ENCODE data around the gene TTC39C. TPM values are rescaled to one million over a fixed set of nuclear protein-coding genes. Genes with fewer than 3 reads are reported as not detected.

Gene TTC39C
- polyA plus RNA-seq, 3 donors: 4.3 to 29.5 (median 8.3) TPM

DNA sequence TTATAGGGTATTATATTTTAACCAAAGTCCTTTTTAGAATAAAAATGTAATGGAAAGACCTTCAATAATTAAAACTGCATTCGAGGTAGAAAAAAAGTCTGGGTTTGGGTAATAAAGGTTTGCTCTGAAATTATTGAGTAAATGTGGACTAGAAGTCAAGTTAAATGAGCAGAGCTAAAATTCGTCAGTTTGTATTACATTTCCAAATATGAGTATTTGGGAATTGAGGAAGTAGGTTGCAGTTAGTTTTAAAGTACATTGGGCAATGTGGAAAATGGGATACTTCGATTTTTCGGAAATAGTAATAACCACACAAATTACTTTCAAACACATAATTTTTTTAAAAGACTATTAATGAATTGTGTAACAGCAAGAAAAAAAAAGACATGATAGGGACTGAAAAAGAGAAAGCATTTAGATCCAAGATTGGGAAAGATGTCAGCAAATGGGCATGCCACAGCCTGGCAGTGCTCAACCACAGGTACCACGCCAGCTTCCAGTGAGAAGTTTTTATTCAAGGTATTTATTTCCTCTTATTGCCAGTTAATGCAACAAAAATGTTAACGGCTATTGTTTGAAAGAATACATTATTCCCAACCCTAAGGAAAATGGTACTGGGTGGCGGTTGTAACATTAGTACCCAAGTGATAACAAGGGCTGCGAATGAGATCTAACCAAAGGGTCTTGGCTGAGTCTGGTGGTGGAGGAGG, 50.0 kb downstream of the TTC39C start:
- H3K4me2 ChIP-seq (replicated peaks; ENCODE audit: extremely low read depth, low read length, poor library complexity, severe bottlenecking): no peak overlapping the region
- Mint-ChIP-seq H3K27ac (peak overlapping the region in 2 of 7 donors; percentile 6 to 59), H3K4me1 (peaks cover 48% of the 10 kb centered on the region), H3K9me3 (no peaks in the 10 kb centered on the region), H3K4me3 (no peak overlapping the region), H3K36me3 (peaks cover 21 to 31% of the 10 kb centered on the region in 2 donors), H3K27me3 (ENCODE audit: low read depth in 3 of 3) (no peaks in the 10 kb centered on the region)
- H2AFZ ChIP-seq (ENCODE audit: insufficient read depth, low read depth, low read length, poor library complexity, severe bottlenecking): no peak overlapping the region
- H3K27me3 ChIP-seq (ENCODE audit: control insufficient read depth in 2 of 2, insufficient read depth in 2 of 2, low read length in 2 of 2): no peaks in the 10 kb centered on the region
- peaks cover 26 to 38% of the 10 kb centered on the region in 2 donors for H3K36me3 ChIP-seq (replicated peaks in 1 of 2; ENCODE audit: control insufficient read depth in 1 of 2, insufficient read depth in 2 of 2, low read length in 2 of 2)
- intact Hi-C loops (cut with micrococcal nuclease): no loop called here
- H3K9ac ChIP-seq (ENCODE audit: insufficient read depth, low read length, poor library complexity, severe bottlenecking): no peak overlapping the region
- no peak overlapping the region for H3K4me3 ChIP-seq (replicated peaks in 1 of 3; ENCODE audit: low read depth in 2 of 3, low read length in 3 of 3)
- TF ChIP-seq, protein P1, sequence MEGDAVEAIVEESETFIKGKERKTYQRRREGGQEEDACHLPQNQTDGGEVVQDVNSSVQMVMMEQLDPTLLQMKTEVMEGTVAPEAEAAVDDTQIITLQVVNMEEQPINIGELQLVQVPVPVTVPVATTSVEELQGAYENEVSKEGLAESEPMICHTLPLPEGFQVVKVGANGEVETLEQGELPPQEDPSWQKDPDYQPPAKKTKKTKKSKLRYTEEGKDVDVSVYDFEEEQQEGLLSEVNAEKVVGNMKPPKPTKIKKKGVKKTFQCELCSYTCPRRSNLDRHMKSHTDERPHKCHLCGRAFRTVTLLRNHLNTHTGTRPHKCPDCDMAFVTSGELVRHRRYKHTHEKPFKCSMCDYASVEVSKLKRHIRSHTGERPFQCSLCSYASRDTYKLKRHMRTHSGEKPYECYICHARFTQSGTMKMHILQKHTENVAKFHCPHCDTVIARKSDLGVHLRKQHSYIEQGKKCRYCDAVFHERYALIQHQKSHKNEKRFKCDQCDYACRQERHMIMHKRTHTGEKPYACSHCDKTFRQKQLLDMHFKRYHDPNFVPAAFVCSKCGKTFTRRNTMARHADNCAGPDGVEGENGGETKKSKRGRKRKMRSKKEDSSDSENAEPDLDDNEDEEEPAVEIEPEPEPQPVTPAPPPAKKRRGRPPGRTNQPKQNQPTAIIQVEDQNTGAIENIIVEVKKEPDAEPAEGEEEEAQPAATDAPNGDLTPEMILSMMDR (IDR thresholded peaks at IDR 0.05): no peak
- DNase-seq: peak in 1 of 3 donors; percentile 30
- H3K27ac ChIP-seq (ENCODE audit: low read depth in 1 of 2, low read length in 2 of 2): no peak overlapping the region
- H4K20me1 ChIP-seq (ENCODE audit: insufficient read depth, low read length): peaks cover 51% of the 10 kb centered on the region
- H3K4me1 ChIP-seq (ENCODE audit: control insufficient read depth in 1 of 2, insufficient read depth in 2 of 2, low read length in 2 of 2): peaks cover 23 to 41% of the 10 kb centered on the region in 2 donors
- H3K9me3 ChIP-seq (replicated peaks in 1 of 2; ENCODE audit: control insufficient read depth in 1 of 2, insufficient read depth in 1 of 2, low read length in 2 of 2): no peaks in the 10 kb centered on the region
- 92% methylated on average over 2 of the region's 8 CpGs for WGBS (ENCODE audit: insufficient coverage)
- H3K79me2 ChIP-seq (ENCODE audit: insufficient read depth, low read length): peaks cover 80% of the 10 kb centered on the region

DNA sequence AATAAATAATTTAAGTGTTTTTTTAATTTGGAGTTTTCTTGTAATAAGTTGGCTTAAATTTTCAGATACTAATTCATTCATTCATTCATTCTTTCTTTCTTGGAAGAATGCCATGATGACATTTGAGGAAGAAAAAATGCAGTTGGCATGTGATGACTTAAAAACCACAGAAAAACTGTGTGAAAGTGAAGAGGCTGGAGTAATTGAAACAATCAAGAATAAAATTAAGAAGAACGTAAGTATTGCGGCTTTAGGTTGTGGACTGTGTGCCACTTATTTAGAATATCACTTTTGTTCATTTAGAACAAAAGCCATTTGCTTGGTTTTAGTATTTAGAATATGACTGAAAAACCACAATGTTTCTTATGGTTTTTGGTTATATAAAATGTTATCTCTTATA, 51.4 kb downstream of the TTC39C start:
- Mint-ChIP-seq H3K4me3 (no peak overlapping the region), H3K9me3 (no peaks in the 10 kb centered on the region), H3K4me1 (peaks cover 43% of the 10 kb centered on the region), H3K27ac (no peak overlapping the region), H3K36me3 (peaks cover 31 to 37% of the 10 kb centered on the region in 2 donors), H3K27me3 (ENCODE audit: low read depth in 3 of 3) (no peaks in the 10 kb centered on the region)
- DNase-seq: no peak
- TF ChIP-seq, protein P1 (IDR thresholded peaks at IDR 0.05): no peak
- WGBS (ENCODE audit: insufficient coverage): no CpG with 5 or more reads among the region's 2 CpGs
- peak overlapping the region in 1 of 2 donors; percentile 8 for H3K27ac ChIP-seq (ENCODE audit: low read depth in 1 of 2, low read length in 2 of 2)
- peaks cover 44% of the 10 kb centered on the region for H4K20me1 ChIP-seq (ENCODE audit: insufficient read depth, low read length)
- peaks cover 66% of the 10 kb centered on the region for H3K79me2 ChIP-seq (ENCODE audit: insufficient read depth, low read length)
- H3K9me3 ChIP-seq (replicated peaks in 1 of 2; ENCODE audit: control insufficient read depth in 1 of 2, insufficient read depth in 1 of 2, low read length in 2 of 2): no peaks in the 10 kb centered on the region
- H3K36me3 ChIP-seq (replicated peaks in 1 of 2; ENCODE audit: control insufficient read depth in 1 of 2, insufficient read depth in 2 of 2, low read length in 2 of 2): peaks cover 29 to 50% of the 10 kb centered on the region in 2 donors
- no peak overlapping the region for H3K9ac ChIP-seq (ENCODE audit: insufficient read depth, low read length, poor library complexity, severe bottlenecking)
- intact Hi-C loops (cut with micrococcal nuclease): no loop called here
- no peak overlapping the region for H3K4me3 ChIP-seq (replicated peaks in 1 of 3; ENCODE audit: low read depth in 2 of 3, low read length in 3 of 3)
- H3K4me1 ChIP-seq (ENCODE audit: control insufficient read depth in 1 of 2, insufficient read depth in 2 of 2, low read length in 2 of 2): peaks cover 21 to 33% of the 10 kb centered on the region in 2 donors
- H3K27me3 ChIP-seq (ENCODE audit: control insufficient read depth in 2 of 2, insufficient read depth in 2 of 2, low read length in 2 of 2): no peaks in the 10 kb centered on the region
- no peak overlapping the region for H2AFZ ChIP-seq (ENCODE audit: insufficient read depth, low read depth, low read length, poor library complexity, severe bottlenecking)
- H3K4me2 ChIP-seq (replicated peaks; ENCODE audit: extremely low read depth, low read length, poor library complexity, severe bottlenecking): no peak overlapping the region

Data from CD14-positive monocyte (primary cell).